ENCODE measurements around the gene OR8H2. TPM values are rescaled to one million over a fixed set of nuclear protein-coding genes. Genes with fewer than 3 reads are reported as not detected.
"Not testable (repeated sequence)": the region's sequence is repeated elsewhere in the genome, so short reads cannot be mapped to it uniquely, and the experiment has no call there.

OR8H2 gene, protein sequence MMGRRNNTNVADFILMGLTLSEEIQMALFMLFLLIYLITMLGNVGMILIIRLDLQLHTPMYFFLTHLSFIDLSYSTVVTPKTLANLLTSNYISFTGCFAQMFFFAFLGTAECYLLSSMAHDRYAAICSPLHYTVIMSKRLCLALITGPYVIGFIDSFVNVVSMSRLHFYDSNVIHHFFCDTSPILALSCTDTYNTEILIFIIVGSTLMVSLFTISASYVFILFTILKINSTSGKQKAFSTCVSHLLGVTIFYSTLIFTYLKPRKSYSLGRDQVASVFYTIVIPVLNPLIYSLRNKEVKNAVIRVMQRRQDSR
- total RNA-seq: not detected
- polyA plus RNA-seq (ENCODE audit: insufficient read depth in 1 of 8, insufficient read length in 8 of 8, low replicate concordance in 1 of 8): under 1 TPM in 3 of 8 donors, not detected in 5; 0.04 to 0.13 (median 0.05) TPM
- long read RNA-seq, donor 1: 0 reads
- long read RNA-seq, donor 2: 0 reads
- long read RNA-seq, donor 3: 0 reads
- long read RNA-seq, donor 4: 0 reads
- long read RNA-seq, donor 5: 0 reads
- long read RNA-seq, donor 6: 0 reads
- long read RNA-seq, donor 7: 0 reads
- long read RNA-seq, donor 8: 0 reads
- long read RNA-seq, donor 9: 0 reads
- long read RNA-seq, donor 10: 0 reads
- long read RNA-seq, donor 11: 0 reads

DNA sequence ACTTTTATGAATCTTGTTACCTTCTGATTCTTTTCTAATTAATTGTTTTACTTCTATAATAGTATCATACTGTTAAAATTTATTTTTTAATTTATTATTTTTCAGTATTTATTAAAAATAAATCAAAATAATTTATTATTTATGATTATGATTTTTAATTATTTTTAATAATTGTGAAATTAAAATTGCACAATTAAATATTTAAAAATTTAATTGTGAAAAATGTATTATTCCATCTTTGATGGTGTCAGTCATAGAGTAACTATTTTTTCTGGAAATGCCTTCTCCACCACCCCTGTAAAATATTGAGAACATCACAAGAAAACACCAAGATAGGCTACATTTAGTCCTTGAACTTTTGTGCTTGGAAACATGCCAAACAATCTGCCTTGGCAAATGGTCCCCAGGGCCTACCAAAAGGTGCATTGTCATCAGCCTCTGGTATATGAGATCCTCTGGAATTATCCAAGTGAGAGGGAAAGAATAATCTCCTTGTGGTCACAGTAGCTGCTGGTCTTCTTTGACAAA lies at the start of gene OR8H2:
Gene OR8H2, plus strand, starts transcription at position 478 of the 528 bp plus-strand sequence. CDS start 1,356 bp downstream, outside the sequence.
- H3K4me1 ChIP-seq (ENCODE audit: control insufficient read depth, insufficient read depth, low read length): no peaks in the 10 kb centered on the region
- peaks cover 3% of the 10 kb centered on the region for H3K9me3 ChIP-seq (replicated peaks; ENCODE audit: control insufficient read depth, low read depth, low read length)
- no peak for DNase-seq
- no peaks in the 10 kb centered on the region for H3K27me3 ChIP-seq (ENCODE audit: control insufficient read depth, insufficient read depth, low read length)
- H3K4me3 ChIP-seq (ENCODE audit: low read length): no peak within 1 kb of the TSS
- H3K27ac ChIP-seq (ENCODE audit: low read length): no peak within 1 kb of the TSS
- H3K36me3 ChIP-seq (ENCODE audit: control insufficient read depth, insufficient read depth, low read length): no peaks in the 10 kb centered on the region

DNA sequence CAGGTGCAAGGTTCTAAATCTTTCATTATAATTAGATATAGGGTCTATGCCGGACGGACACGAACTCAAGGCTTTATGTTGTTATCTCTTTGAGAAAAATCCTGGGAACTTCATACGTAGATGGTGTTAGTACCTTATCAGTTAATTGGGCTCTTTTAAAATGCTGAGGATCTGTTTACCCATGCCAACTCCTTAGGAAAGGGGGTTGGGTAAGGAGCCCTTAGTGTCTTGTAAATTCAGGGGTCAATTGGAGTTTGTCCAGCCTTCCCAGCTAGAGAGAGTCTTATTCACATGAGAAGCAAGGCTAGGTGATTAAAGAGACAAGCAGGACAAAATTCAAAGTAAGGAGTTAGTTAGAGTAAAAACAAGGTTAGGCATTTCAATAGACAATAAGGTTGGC lies 47.1 kb upstream of the OR8H2 start:
- not testable (repeated sequence) for H3K4me1 ChIP-seq (ENCODE audit: control insufficient read depth, insufficient read depth, low read length); H3K4me3 ChIP-seq (ENCODE audit: low read length); H3K36me3 ChIP-seq (ENCODE audit: control insufficient read depth, insufficient read depth, low read length); DNase-seq; H3K27ac ChIP-seq (ENCODE audit: low read length); H3K27me3 ChIP-seq (ENCODE audit: control insufficient read depth, insufficient read depth, low read length); H3K9me3 ChIP-seq (replicated peaks; ENCODE audit: control insufficient read depth, low read depth, low read length)
- WGBS (ENCODE audit: insufficient coverage): no CpG with 5 or more reads among the region's 4 CpGs

DNA sequence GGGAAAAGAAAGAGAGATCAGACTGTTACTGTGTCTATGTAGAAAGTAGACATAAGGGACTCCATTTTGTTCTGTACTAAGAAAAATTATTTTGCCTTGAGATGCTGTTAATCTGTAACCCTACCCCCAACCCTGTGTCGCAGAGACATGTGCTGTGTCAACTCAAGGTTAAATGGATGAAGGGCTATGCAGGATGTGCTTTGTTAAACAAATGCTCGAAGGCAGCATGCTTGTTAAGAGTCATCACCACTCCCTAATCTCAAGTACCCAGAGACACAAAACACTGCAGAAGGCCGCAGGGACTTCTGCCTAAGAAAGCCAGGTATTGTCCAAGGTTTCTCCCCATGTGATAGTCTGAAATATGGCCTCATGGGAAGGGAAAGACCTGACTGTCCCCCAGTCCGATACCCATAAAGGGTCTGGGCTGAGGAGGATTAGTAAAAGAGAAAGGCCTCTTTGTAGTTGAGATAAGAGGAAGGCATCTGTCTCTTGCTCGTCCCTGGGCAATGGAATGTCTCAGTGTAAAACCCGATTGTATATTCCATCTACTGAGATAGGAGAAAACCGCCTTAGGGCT lies 45.7 kb upstream of the OR8H2 start:
- not testable (repeated sequence) for H3K36me3 ChIP-seq (ENCODE audit: control insufficient read depth, insufficient read depth, low read length); H3K9me3 ChIP-seq (replicated peaks; ENCODE audit: control insufficient read depth, low read depth, low read length); H3K27ac ChIP-seq (ENCODE audit: low read length); H3K4me3 ChIP-seq (ENCODE audit: low read length); H3K27me3 ChIP-seq (ENCODE audit: control insufficient read depth, insufficient read depth, low read length); H3K4me1 ChIP-seq (ENCODE audit: control insufficient read depth, insufficient read depth, low read length); DNase-seq
- no CpG with 5 or more reads among the region's 7 CpGs for WGBS (ENCODE audit: insufficient coverage)

DNA sequence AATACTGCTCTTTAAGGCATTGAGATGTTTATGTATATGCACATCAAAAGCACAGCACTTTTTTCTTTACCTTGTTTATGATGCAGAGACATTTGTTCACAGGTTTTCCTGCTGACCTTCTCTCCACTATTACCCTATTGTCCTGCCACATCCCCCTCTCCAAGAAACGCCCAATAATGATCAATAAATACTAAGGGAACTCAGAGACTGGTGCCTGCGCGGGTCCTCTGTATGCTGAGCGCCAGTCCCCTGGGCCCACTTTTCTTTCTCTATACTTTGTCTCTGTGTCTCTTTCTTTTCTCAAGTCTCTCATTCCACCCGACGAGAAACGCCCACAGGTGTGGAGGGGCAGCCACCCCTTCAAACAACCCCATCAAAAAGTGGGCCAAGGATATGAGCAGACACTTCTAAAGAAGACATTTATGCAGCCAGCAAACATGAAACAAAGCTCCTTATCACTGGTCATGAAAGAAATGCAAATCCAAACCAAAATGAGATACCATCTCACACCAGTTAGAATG lies 45.2 kb upstream of the OR8H2 start:
- not testable (repeated sequence) for H3K4me1 ChIP-seq (ENCODE audit: control insufficient read depth, insufficient read depth, low read length)

DNA sequence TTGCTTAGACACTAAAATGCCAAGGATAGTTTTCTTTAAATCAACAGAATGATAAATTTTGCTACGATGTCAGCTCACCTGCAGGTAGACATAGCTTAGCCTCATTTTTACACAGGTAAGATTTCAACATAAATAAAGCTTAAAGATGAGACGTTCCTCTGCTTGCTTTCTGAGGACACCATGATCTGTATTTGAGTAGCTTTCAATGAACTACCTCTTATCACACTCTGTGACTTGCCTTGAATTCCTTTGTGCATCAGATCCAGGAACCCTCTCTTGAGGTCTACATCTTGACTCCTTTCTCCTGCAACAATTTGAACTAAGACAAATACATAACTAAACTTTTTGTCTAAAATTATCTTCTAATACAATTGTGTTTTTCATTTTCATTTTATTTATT lies 36.5 kb upstream of the OR8H2 start:
- no peaks in the 10 kb centered on the region for H3K4me1 ChIP-seq (ENCODE audit: control insufficient read depth, insufficient read depth, low read length)
- H3K27ac ChIP-seq (ENCODE audit: low read length): no peak overlapping the region
- 38% methylated on average over 1 of the region's 2 CpGs for WGBS (ENCODE audit: insufficient coverage)
- no peaks in the 10 kb centered on the region for H3K27me3 ChIP-seq (ENCODE audit: control insufficient read depth, insufficient read depth, low read length)
- peaks cover 9% of the 10 kb centered on the region for H3K9me3 ChIP-seq (replicated peaks; ENCODE audit: control insufficient read depth, low read depth, low read length)
- H3K36me3 ChIP-seq (ENCODE audit: control insufficient read depth, insufficient read depth, low read length): no peaks in the 10 kb centered on the region
- no peak for DNase-seq
- no peak overlapping the region for H3K4me3 ChIP-seq (ENCODE audit: low read length)

More for the DNA sequence above, 45.2 kb upstream of the OR8H2 start:
- not testable (repeated sequence) for H3K27me3 ChIP-seq (ENCODE audit: control insufficient read depth, insufficient read depth, low read length); H3K9me3 ChIP-seq (replicated peaks; ENCODE audit: control insufficient read depth, low read depth, low read length); DNase-seq; H3K27ac ChIP-seq (ENCODE audit: low read length); H3K36me3 ChIP-seq (ENCODE audit: control insufficient read depth, insufficient read depth, low read length); H3K4me3 ChIP-seq (ENCODE audit: low read length)
- WGBS (ENCODE audit: insufficient coverage): 74% methylated on average over 7 of the region's 7 CpGs

DNA sequence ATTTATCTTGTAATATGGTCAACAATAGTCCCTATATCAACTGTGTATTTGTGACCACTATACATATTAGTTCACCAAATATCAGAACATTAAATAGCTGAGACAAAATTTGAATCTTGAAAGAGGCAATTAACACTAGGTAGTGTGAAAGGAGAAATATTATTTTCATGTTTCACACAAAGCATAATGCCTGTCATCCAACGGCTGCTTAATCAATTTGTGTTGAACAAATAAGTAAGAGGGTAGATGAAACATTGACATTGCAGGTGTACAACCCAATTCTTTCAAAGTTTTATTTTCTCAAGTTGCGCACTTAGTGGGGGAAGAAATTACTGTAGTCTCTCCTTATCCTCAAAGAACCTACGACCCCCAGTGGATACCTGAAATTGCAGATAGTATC lies 13.8 kb upstream of the OR8H2 start:
- Histone ChIP-seq H3K4me3 (ENCODE audit: low read length) (no peak overlapping the region), H3K27me3 (ENCODE audit: control insufficient read depth, insufficient read depth, low read length) (no peaks in the 10 kb centered on the region), H3K36me3 (ENCODE audit: control insufficient read depth, insufficient read depth, low read length) (no peaks in the 10 kb centered on the region), H3K4me1 (ENCODE audit: control insufficient read depth, insufficient read depth, low read length) (no peaks in the 10 kb centered on the region), H3K9me3 (replicated peaks; ENCODE audit: control insufficient read depth, low read depth, low read length) (no peaks in the 10 kb centered on the region), H3K27ac (ENCODE audit: low read length) (no peak overlapping the region)
- WGBS (ENCODE audit: insufficient coverage): no CpG with 5 or more reads among the region's 3 CpGs
- no peak for DNase-seq

DNA sequence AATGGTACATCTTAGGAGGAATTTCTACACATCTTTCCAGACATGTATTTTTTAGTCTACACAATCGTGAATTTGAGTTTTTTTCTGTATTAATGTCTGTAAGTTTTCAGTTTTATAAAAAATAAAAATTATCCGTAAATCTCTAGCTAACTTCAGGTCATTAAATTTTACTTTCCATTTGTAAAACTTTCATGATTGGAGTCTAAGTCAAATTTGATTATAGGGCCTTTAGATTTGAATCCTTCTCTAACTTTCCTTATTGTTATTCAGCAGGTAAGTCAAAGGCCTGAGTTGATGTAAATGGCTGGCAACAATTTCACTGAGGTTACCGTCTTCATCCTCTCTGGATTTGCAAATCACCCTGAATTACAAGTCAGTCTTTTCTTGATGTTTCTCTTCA lies 10.5 kb upstream of the OR8H2 start, which contains the start of gene OR8I2:
Gene OR8I2, plus strand, starts transcription at position 301 of the 400 bp plus-strand sequence. Its CDS starts 0 bp downstream, at position 301.
- Histone ChIP-seq H3K27ac (ENCODE audit: low read length) (no peak within 1 kb of the TSS), H3K9me3 (replicated peaks; ENCODE audit: control insufficient read depth, low read depth, low read length) (no peaks in the 10 kb centered on the region), H3K27me3 (ENCODE audit: control insufficient read depth, insufficient read depth, low read length) (no peaks in the 10 kb centered on the region), H3K36me3 (ENCODE audit: control insufficient read depth, insufficient read depth, low read length) (no peaks in the 10 kb centered on the region), H3K4me3 (ENCODE audit: low read length) (no peak within 1 kb of the TSS), H3K4me1 (ENCODE audit: control insufficient read depth, insufficient read depth, low read length) (no peaks in the 10 kb centered on the region)
- no CpG with 5 or more reads among the region's 3 CpGs for WGBS (ENCODE audit: insufficient coverage)
- no peak for DNase-seq

DNA sequence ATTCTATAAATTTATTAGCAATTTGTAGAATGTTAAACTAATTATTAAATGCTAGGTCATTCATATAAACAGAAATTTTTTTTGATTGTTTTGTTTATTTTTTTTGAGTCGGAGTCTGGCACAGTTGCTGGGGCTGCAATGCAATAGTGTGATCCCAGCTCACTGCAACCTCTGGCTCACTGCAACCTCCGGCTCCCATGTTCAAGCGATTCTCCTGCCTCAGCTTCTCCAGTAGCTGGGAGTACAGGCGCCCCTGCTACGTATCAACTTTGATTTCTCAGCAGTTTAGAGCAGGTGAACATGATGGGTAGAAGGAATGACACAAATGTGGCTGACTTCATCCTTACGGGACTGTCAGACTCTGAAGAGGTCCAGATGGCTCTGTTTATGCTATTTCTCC lies 18.6 kb downstream of the OR8H2 start, which contains the start of gene OR8H3:
Gene OR8H3, plus strand, starts transcription at position 301 of the 400 bp plus-strand sequence. Its CDS starts 0 bp downstream, at position 301.
- Histone ChIP-seq H3K27ac (ENCODE audit: low read length) (no peak within 1 kb of the TSS), H3K4me1 (ENCODE audit: control insufficient read depth, insufficient read depth, low read length) (no peaks in the 10 kb centered on the region), H3K36me3 (ENCODE audit: control insufficient read depth, insufficient read depth, low read length) (no peaks in the 10 kb centered on the region), H3K27me3 (ENCODE audit: control insufficient read depth, insufficient read depth, low read length) (no peaks in the 10 kb centered on the region), H3K4me3 (ENCODE audit: low read length) (no peak within 1 kb of the TSS), H3K9me3 (replicated peaks; ENCODE audit: control insufficient read depth, low read depth, low read length) (no peaks in the 10 kb centered on the region)
- WGBS (ENCODE audit: insufficient coverage): 82% methylated on average over 2 of the region's 6 CpGs
- no peak for DNase-seq

DNA sequence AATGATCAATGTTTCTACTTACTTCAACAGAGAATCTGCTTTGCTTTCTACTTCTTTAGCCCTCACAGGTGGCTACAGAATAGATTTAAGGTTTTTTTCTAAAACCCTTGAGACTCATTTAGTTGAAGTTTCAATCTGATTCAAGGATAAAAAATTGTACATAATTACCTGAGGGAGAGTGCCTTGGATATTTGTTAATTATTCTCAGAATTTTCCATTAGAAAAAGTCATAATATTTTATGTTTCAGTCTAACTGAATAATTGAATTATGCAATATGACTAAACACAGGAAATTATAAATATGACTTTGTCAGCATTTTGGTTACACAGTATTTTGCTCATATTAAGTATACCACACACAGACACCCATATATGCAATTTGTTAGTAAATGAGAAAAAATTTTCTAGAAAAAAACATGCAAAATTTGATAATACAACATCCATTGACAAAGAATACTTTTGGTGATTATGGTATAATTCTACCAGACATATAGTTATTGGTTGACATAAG lies 36.7 kb downstream of the OR8H2 start, which contains the start of gene OR8J3:
Gene OR8J3, minus strand, starts transcription at position 51 of the 511 bp plus-strand sequence. CDS start 2,483 bp downstream, outside the sequence.
- Histone ChIP-seq H3K27me3 (ENCODE audit: control insufficient read depth, insufficient read depth, low read length) (no peaks in the 10 kb centered on the region), H3K27ac (ENCODE audit: low read length) (no peak within 1 kb of the TSS), H3K4me1 (ENCODE audit: control insufficient read depth, insufficient read depth, low read length) (no peaks in the 10 kb centered on the region), H3K9me3 (replicated peaks; ENCODE audit: control insufficient read depth, low read depth, low read length) (peaks cover 5% of the 10 kb centered on the region), H3K4me3 (ENCODE audit: low read length) (no peak within 1 kb of the TSS), H3K36me3 (ENCODE audit: control insufficient read depth, insufficient read depth, low read length) (no peaks in the 10 kb centered on the region)
- no peak for DNase-seq

DNA sequence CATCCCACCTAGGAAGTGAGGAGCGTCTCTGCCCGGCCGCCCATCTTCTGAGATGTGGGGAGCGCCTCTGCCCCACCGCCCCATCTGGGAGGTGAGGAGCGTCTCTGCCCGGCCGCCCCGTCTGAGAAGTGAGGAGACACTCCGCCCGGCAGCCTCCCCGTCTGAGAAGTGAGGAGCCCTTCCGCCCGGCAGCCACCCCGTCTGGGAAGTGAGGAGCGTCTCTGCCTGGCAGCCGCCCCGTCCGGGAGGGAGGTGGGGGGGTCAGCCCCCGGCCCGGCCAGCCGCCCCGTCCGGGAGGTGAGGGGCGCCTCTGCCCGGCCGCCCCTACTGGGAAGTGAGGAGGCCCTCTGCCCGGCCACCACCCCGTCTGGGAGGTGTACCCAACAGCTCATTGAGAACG lies 40.2 kb downstream of the OR8H2 start:
- WGBS (ENCODE audit: insufficient coverage): 91% methylated on average over 6 of the region's 30 CpGs
- not testable (repeated sequence) for H3K9me3 ChIP-seq (replicated peaks; ENCODE audit: control insufficient read depth, low read depth, low read length); H3K27ac ChIP-seq (ENCODE audit: low read length); H3K4me1 ChIP-seq (ENCODE audit: control insufficient read depth, insufficient read depth, low read length); H3K36me3 ChIP-seq (ENCODE audit: control insufficient read depth, insufficient read depth, low read length); H3K27me3 ChIP-seq (ENCODE audit: control insufficient read depth, insufficient read depth, low read length); DNase-seq; H3K4me3 ChIP-seq (ENCODE audit: low read length)

Measured in muscle of leg (tissue), 16 donors.